Loucy (cell line): Measurements from ENCODE around the gene NDUFS7.

Experiments
- H2AFZ ChIP-seq: fragments of 200-600 bp; sonication (generic); 2 replicates; pipeline ENCODE4 v1.6.0; 2016; ENCODE audit warnings: antibody characterized with exemption, mild to moderate bottlenecking, low read length, moderate library complexity
- H3F3A ChIP-seq: fragments of 200-600 bp; 2 replicates; pipeline ENCODE4 v1.6.0; 2016; ENCODE audit warnings: antibody characterized with exemption, low read depth, mild to moderate bottlenecking
- H3K27me3 ChIP-seq: fragments of 200-600 bp; sonication (generic); 2 replicates; pipeline ENCODE4 v1.6.1; 2014; ENCODE audit warnings: low read length, mild to moderate bottlenecking; ENCODE audit not compliant: insufficient read depth, poor library complexity, severe bottlenecking
- H3K36me3 ChIP-seq: fragments of 200-600 bp; sonication (generic); 2 replicates; pipeline ENCODE4 v1.6.1; 2016; ENCODE audit warnings: low read length; ENCODE audit not compliant: insufficient read depth
- H3K4me1 ChIP-seq: fragments of 200-600 bp; sonication (generic); 2 replicates; pipeline ENCODE4 v1.5.1; 2014; ENCODE audit warnings: low read length, mild to moderate bottlenecking; ENCODE audit not compliant: insufficient read depth, poor library complexity, severe bottlenecking
- H3K4me2 ChIP-seq: fragments of 200-600 bp; sonication (generic); 2 replicates; pipeline ENCODE4 v1.6.0; 2014; ENCODE audit warnings: antibody characterized with exemption, low read length, low read depth, mild to moderate bottlenecking; ENCODE audit not compliant: poor library complexity, severe bottlenecking
- H3K4me3 ChIP-seq: fragments of 200-600 bp; sonication (generic); 2 replicates; pipeline ENCODE4 v1.5.1; 2014; ENCODE audit warnings: low read length, mild to moderate bottlenecking, mixed read lengths; ENCODE audit not compliant: poor library complexity, severe bottlenecking
- H3K79me2 ChIP-seq: fragments of 200-600 bp; sonication (generic); 2 replicates; pipeline ENCODE4 v1.6.1; 2014; ENCODE audit warnings: low read length; ENCODE audit not compliant: insufficient read depth
- H3K9ac ChIP-seq: fragments of 200-600 bp; sonication (generic); 2 replicates; pipeline ENCODE4 v1.6.0; 2014; ENCODE audit warnings: mild to moderate bottlenecking, low read depth, low read length, moderate library complexity; ENCODE audit not compliant: poor library complexity, severe bottlenecking
- H3K9me2 ChIP-seq: fragments of 200-600 bp; sonication (generic); replicated peaks from 2 replicates; pipeline ENCODE4 v1.6.1; 2016; ENCODE audit warnings: low read depth, low read length, mixed read lengths
- H3K9me3 ChIP-seq: fragments of 200-600 bp; sonication (generic); 2 replicates; pipeline ENCODE4 v1.6.1; 2014; ENCODE audit warnings: mild to moderate bottlenecking, antibody characterized with exemption, low read length, low read depth; ENCODE audit not compliant: insufficient read depth
- H4K20me1 ChIP-seq: fragments of 200-600 bp; sonication (generic); 2 replicates; pipeline ENCODE4 v1.6.0; 2014; ENCODE audit warnings: antibody characterized with exemption, low read length, mild to moderate bottlenecking; ENCODE audit not compliant: insufficient read depth, poor library complexity, severe bottlenecking
- CTCF ChIP-seq: fragments of 200-600 bp; sonication (generic); conservative IDR thresholded peaks from 2 replicates; pipeline ENCODE4 v1.5.1; 2014; ENCODE audit warnings: mild to moderate bottlenecking, antibody characterized with exemption, low read length
- EZH2phosphoT487 ChIP-seq: fragments of 200-600 bp; IDR thresholded peaks from 2 replicates; pipeline ENCODE4 v1.6.1; 2018; ENCODE audit warnings: antibody characterized with exemption, mild to moderate bottlenecking, moderate library complexity, borderline replicate concordance

NDUFS7 gene

GRCh38 chr19:1384478-1385110 lies 887 bp downstream of the NDUFS7 start:
- no peaks in the 10 kb centered on the region for H3K27me3 ChIP-seq
- TF ChIP-seq EZH2phosphoT487 (no peak), CTCF (no peak)
- no peaks in the 10 kb centered on the region for H3K9me2 ChIP-seq

GRCh38 chr19:1385816-1386215 lies 2.1 kb downstream of the NDUFS7 start:
- Histone ChIP-seq H3K9me2 (no peaks in the 10 kb centered on the region), H4K20me1 (peaks cover 4% of the 10 kb centered on the region), H3K79me2 (peaks cover 24% of the 10 kb centered on the region), H3K4me1 (peaks cover 5% of the 10 kb centered on the region), H3F3A (no peaks in the 10 kb centered on the region), H3K4me2 (no peak overlapping the region), H2AFZ (no peak overlapping the region), H3K36me3 (peaks cover 7% of the 10 kb centered on the region; the same call in 1 of the 2 replicates), H3K9ac (no peak overlapping the region), H3K4me3 (no peak overlapping the region), H3K27me3 (no peaks in the 10 kb centered on the region), H3K9me3 (no peaks in the 10 kb centered on the region)
- TF ChIP-seq EZH2phosphoT487 (no peak), CTCF (no peak)

More at GRCh38 chr19:1384478-1385110, 887 bp downstream of the NDUFS7 start:
- Histone ChIP-seq H3K9me3 (no peaks in the 10 kb centered on the region), H4K20me1 (peaks cover 4% of the 10 kb centered on the region), H3K9ac (peak overlapping the region; percentile 83), H3K4me2 (peak overlapping the region; percentile 96), H2AFZ (0 out of 2 replicates have a peak overlapping the region, but pooled peaks have one; percentile 87), H3K36me3 (peaks cover 6% of the 10 kb centered on the region; the same call in 1 of the 2 replicates), H3K4me3 (peak overlapping the region; percentile 96), H3K79me2 (peaks cover 24% of the 10 kb centered on the region), H3F3A (no peaks in the 10 kb centered on the region), H3K4me1 (peaks cover 5% of the 10 kb centered on the region)

- Histone ChIP-seq H3K27me3 (no peaks in the 10 kb centered on the region), H3K9me3 (no peaks in the 10 kb centered on the region), H3K36me3 (peaks cover 7% of the 10 kb centered on the region; the same call in 1 of the 2 replicates), H4K20me1 (peaks cover 4% of the 10 kb centered on the region), H3K4me2 (no peak overlapping the region), H3K9ac (no peak overlapping the region), H3F3A (no peaks in the 10 kb centered on the region), H3K9me2 (no peaks in the 10 kb centered on the region), H3K4me1 (peaks cover 5% of the 10 kb centered on the region), H3K4me3 (no peak overlapping the region), H3K79me2 (peaks cover 24% of the 10 kb centered on the region), H2AFZ (no peak overlapping the region)
- no peak for TF ChIP-seq EZH2phosphoT487
- no peak for TF ChIP-seq CTCF
Measured at GRCh38 chr19:1386945-1387683, 3.4 kb downstream of the NDUFS7 start.
